ENCODE data around the gene FARS2. TPM values are rescaled to one million over a fixed set of nuclear protein-coding genes. Genes with fewer than 3 reads are reported as not detected.
A peak's percentile ranks its signal among the peaks of the same experiment; 100 is the strongest.

Gene FARS2
- total RNA-seq, 1 experiment from 2014 or later: 17.8 TPM

DNA sequence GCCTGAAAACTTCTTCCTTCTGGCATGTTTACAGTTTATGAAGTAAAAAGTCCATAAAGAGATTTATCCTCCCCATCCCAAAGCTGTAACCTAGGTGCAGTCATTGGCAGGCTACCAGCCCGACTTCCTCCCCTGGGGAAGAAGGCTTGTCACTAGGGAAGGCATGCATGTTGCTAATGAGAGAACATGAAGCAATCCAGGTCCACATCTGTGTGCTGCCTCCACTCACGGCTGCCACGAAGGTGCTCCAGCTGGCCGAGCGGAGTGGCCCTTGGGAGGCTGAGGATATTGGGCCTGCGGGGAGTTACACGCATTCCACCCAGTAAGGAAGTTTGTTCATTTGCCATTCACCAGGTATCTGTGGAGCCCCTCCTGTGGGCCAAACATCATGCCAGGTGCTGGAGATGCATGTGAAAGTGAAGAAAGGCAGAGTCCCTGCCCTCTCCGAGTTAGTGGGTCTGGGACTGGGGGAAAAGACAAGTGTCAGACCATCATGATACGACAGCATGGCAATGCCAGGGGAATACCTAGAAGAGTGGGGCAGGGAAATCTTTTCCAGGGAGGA lies 488.4 kb downstream of the FARS2 start:
- H3K27ac ChIP-seq (ENCODE audit: low read depth, low read length, poor library complexity, severe bottlenecking): no peak overlapping the region
- ChIA-PET POLR2A (ENCODE audit: low non-redundant PET) (no interaction called here), CTCF (no interaction called here)
- H3K4me1 ChIP-seq (ENCODE audit: insufficient read depth, low read length, poor library complexity, severe bottlenecking): peaks cover 35% of the 10 kb centered on the region
- no peaks in the 10 kb centered on the region for H3K27me3 ChIP-seq (replicated peaks; ENCODE audit: insufficient read depth, low read depth, low read length, poor library complexity)
- intact Hi-C loops (cut with micrococcal nuclease; ENCODE audit: unreplicated experiment): no loop called here
- H3K9me3 ChIP-seq (ENCODE audit: low read depth, low read length, poor library complexity, severe bottlenecking): peaks cover 10% of the 10 kb centered on the region
- no peak for DNase-seq (ENCODE audit: low spot score)
- no peak overlapping the region for H3K4me3 ChIP-seq (ENCODE audit: low read depth, low read length, poor library complexity, severe bottlenecking)
- TF ChIP-seq EZH2 (IDR thresholded peaks at IDR 0.05; ENCODE audit: borderline replicate concordance, low read depth, low read length, poor library complexity, severe bottlenecking) (no peak), CTCF (conservative IDR thresholded peaks at IDR 0.05; ENCODE audit: low read depth, low read length) (no peak)
- no TSS peak for BruUV-seq (replicated peaks)
- H3K36me3 ChIP-seq (ENCODE audit: insufficient read depth, low read length, poor library complexity, severe bottlenecking): no peaks in the 10 kb centered on the region

GRCh38 chr6:5751525-5752390 lies 490.4 kb downstream of the FARS2 start:
- CTCF ChIA-PET: interaction anchor here (0.6 to 1.0 kb wide), 3 partner anchors 281 to 1903 kb away, joined by 3 to 4 read pairs (median 4); partner anchors contain the start of gene FAM50B
- H3K4me1 ChIP-seq (ENCODE audit: insufficient read depth, low read length, poor library complexity, severe bottlenecking): peaks cover 29% of the 10 kb centered on the region
- DNase-seq (ENCODE audit: low spot score): peak; percentile 24
- TSS peak; percentile 81 for BruUV-seq (replicated peaks)
- TF ChIP-seq CTCF (conservative IDR thresholded peaks at IDR 0.05; ENCODE audit: low read depth, low read length): no peak
- POLR2A ChIA-PET (ENCODE audit: low non-redundant PET): interaction anchor here (0.5 kb wide), 1 partner anchor 256 kb away, joined by 7 read pairs; no protein-coding TSS in a partner anchor
- peaks cover 11% of the 10 kb centered on the region for H3K9me3 ChIP-seq (ENCODE audit: low read depth, low read length, poor library complexity, severe bottlenecking)
- intact Hi-C loops (cut with micrococcal nuclease; ENCODE audit: unreplicated experiment): no loop called here
- no peaks in the 10 kb centered on the region for H3K27me3 ChIP-seq (replicated peaks; ENCODE audit: insufficient read depth, low read depth, low read length, poor library complexity)
- no peaks in the 10 kb centered on the region for H3K36me3 ChIP-seq (ENCODE audit: insufficient read depth, low read length, poor library complexity, severe bottlenecking)
- H3K27ac ChIP-seq (ENCODE audit: low read depth, low read length, poor library complexity, severe bottlenecking): peak overlapping the region; percentile 85
- H3K4me3 ChIP-seq (ENCODE audit: low read depth, low read length, poor library complexity, severe bottlenecking): no peak overlapping the region

- intact Hi-C loops (cut with micrococcal nuclease; ENCODE audit: unreplicated experiment): no loop called here
- H3K4me3 ChIP-seq (ENCODE audit: low read depth, low read length, poor library complexity, severe bottlenecking): no peak overlapping the region
- H3K27ac ChIP-seq (ENCODE audit: low read depth, low read length, poor library complexity, severe bottlenecking): peak overlapping the region; percentile 85
- ChIA-PET POLR2A (ENCODE audit: low non-redundant PET) (interaction anchor here (0.8 kb wide), 1 partner anchor 79 kb away, joined by 3 read pairs; no protein-coding TSS in a partner anchor), CTCF (interaction anchor here (0.6 to 1.0 kb wide), 2 partner anchors 281 to 1903 kb away, joined by 4 read pairs; partner anchors contain the start of gene FAM50B)
- H3K9me3 ChIP-seq (ENCODE audit: low read depth, low read length, poor library complexity, severe bottlenecking): peaks cover 11% of the 10 kb centered on the region
- DNase-seq (ENCODE audit: low spot score): peak; percentile 90
- H3K27me3 ChIP-seq (replicated peaks; ENCODE audit: insufficient read depth, low read depth, low read length, poor library complexity): no peaks in the 10 kb centered on the region
- H3K36me3 ChIP-seq (ENCODE audit: insufficient read depth, low read length, poor library complexity, severe bottlenecking): no peaks in the 10 kb centered on the region
- BruUV-seq (replicated peaks): no TSS peak
- H3K4me1 ChIP-seq (ENCODE audit: insufficient read depth, low read length, poor library complexity, severe bottlenecking): peaks cover 28% of the 10 kb centered on the region
- no peak for TF ChIP-seq EZH2 (IDR thresholded peaks at IDR 0.05; ENCODE audit: borderline replicate concordance, low read depth, low read length, poor library complexity, severe bottlenecking)
- no peak for TF ChIP-seq CTCF (conservative IDR thresholded peaks at IDR 0.05; ENCODE audit: low read depth, low read length)
Observed at GRCh38 chr6:5752391-5752680, 491.0 kb downstream of the FARS2 start.

All from A673 (cell line).